Measurements from ENCODE around the gene TSPAN9.
A peak's percentile ranks its signal among the peaks of the same experiment; 100 is the strongest.

Gene TSPAN9

DNA sequence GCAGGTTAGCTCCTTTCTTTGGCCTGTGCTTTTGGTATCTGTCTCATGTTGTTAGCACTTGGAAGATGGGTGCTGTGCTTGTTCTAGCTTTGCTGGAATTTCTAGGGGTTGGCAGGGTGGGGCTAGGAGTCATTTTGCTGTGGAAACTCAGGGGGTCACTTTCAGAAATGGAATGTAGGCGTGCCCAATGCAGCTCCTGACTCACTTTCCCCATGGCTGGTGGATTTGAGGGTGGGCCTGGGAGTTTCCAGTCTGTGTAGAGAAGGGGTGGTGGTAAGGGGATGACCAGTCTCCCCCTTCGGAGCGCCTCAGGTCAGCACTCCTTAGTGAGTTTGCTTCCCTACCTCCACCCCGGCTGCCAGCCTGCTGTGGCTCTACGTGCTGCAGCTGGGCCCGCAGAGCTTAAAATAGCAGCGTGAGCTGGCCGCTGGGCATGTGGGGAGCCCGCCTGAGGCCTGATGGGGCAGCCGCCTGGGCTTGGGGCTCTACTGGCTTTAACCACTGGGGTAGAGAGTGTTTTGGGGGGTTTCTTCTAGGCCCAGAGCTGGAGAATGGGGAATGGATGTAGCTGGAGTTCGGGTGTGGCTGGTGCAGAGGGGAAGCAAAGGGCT lies 108.2 kb downstream of the TSPAN9 start:
- Histone ChIP-seq H3K27ac (ENCODE audit: insufficient read depth in 1 of 2, low read depth in 1 of 2, low read length in 2 of 2, poor library complexity in 1 of 2, severe bottlenecking in 2 of 2) (no peak overlapping the region), H3K27me3 (replicated peaks in 2 of 5; ENCODE audit: control insufficient read depth in 4 of 5, insufficient read depth in 5 of 5, low read length in 4 of 5) (peaks cover 0 to 30% (median 5%) of the 10 kb centered on the region in 5 experiments), H3K36me3 (ENCODE audit: control insufficient read depth in 4 of 4, insufficient read depth in 4 of 4, low read length in 3 of 4) (no peaks in the 10 kb centered on the region), H3K9me3 (ENCODE audit: control extremely low read depth in 1 of 5, control insufficient read depth in 4 of 5, insufficient read depth in 2 of 5, low read depth in 1 of 5, low read length in 4 of 5) (no peaks in the 10 kb centered on the region), H3K4me3 (ENCODE audit: control insufficient read depth in 1 of 7, extremely low read depth in 1 of 7, insufficient read depth in 4 of 7, low read depth in 2 of 7, low read length in 6 of 7) (no peak overlapping the region), H3K4me1 (ENCODE audit: control extremely low read depth in 1 of 4, control insufficient read depth in 4 of 4, insufficient read depth in 4 of 4, low read length in 3 of 4) (peaks cover 0 to 17% (median 8%) of the 10 kb centered on the region in 4 experiments)
- POLR2A ChIA-PET: interaction anchor here (0.6 kb wide), 1 partner anchor 798 kb away, joined by 5 read pairs; no protein-coding TSS in a partner anchor
- DNase-seq: no peak
- CTCF ChIA-PET: interaction anchor here (1.2 to 2.5 kb wide), 7 partner anchors 8 to 115 kb away, joined by 3 to 10 read pairs (median 4); no protein-coding TSS in a partner anchor
- WGBS (ENCODE audit: insufficient coverage): 100% methylated on average over 7 of the region's 11 CpGs

DNA sequence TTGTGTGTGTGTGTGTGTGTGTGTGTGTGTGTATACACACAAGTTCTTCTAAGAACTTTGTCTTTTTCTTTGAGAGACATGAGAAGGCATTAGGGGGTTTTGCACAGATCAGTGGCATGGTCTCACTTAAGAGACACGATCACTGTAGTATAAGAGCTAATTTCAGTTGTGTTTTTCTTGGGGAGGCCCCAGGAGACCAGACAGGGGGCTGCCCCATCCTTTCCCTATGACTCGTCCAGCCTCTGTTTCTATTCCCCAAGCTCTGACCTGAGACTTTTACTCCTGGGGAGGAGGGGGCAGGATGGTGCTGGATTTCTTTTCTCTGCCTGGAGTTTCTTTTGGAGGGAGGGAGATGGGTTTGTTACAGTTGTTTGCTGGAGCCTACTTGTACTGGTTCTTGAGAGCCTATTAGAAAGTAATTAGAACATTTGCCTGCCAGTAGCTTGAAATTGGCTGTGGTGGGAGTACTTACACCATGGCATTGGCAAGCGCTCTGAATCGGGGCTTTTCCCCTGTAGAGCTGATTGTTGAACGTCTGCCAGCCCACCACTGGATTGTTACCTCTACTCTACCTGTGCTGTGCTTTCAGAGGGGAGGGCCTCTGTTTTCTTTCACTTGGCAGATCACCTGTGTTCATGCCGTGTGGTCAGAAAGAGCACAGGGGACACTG lies 109.5 kb downstream of the TSPAN9 start:
- no peaks in the 10 kb centered on the region for H3K36me3 ChIP-seq (ENCODE audit: control insufficient read depth in 4 of 4, insufficient read depth in 4 of 4, low read length in 3 of 4)
- no peaks in the 10 kb centered on the region for H3K9me3 ChIP-seq (ENCODE audit: control extremely low read depth in 1 of 5, control insufficient read depth in 4 of 5, insufficient read depth in 2 of 5, low read depth in 1 of 5, low read length in 4 of 5)
- H3K4me1 ChIP-seq (ENCODE audit: control extremely low read depth in 1 of 4, control insufficient read depth in 4 of 4, insufficient read depth in 4 of 4, low read length in 3 of 4): peaks cover 0 to 23% (median 11%) of the 10 kb centered on the region in 4 experiments
- no peak for DNase-seq
- POLR2A ChIA-PET: no interaction called here
- peaks cover 0 to 26% (median 5%) of the 10 kb centered on the region in 5 experiments for H3K27me3 ChIP-seq (replicated peaks in 2 of 5; ENCODE audit: control insufficient read depth in 4 of 5, insufficient read depth in 5 of 5, low read length in 4 of 5)
- 100% methylated on average over 3 of the region's 6 CpGs for WGBS (ENCODE audit: insufficient coverage)
- H3K27ac ChIP-seq (ENCODE audit: insufficient read depth in 1 of 2, low read depth in 1 of 2, low read length in 2 of 2, poor library complexity in 1 of 2, severe bottlenecking in 2 of 2): no peak overlapping the region
- H3K4me3 ChIP-seq (ENCODE audit: control insufficient read depth in 1 of 7, extremely low read depth in 1 of 7, insufficient read depth in 4 of 7, low read depth in 2 of 7, low read length in 6 of 7): no peak overlapping the region
- CTCF ChIA-PET: interaction anchor here (0.7 to 2.5 kb wide), 5 partner anchors 11 to 113 kb away, joined by 3 to 10 read pairs (median 4); no protein-coding TSS in a partner anchor

DNA sequence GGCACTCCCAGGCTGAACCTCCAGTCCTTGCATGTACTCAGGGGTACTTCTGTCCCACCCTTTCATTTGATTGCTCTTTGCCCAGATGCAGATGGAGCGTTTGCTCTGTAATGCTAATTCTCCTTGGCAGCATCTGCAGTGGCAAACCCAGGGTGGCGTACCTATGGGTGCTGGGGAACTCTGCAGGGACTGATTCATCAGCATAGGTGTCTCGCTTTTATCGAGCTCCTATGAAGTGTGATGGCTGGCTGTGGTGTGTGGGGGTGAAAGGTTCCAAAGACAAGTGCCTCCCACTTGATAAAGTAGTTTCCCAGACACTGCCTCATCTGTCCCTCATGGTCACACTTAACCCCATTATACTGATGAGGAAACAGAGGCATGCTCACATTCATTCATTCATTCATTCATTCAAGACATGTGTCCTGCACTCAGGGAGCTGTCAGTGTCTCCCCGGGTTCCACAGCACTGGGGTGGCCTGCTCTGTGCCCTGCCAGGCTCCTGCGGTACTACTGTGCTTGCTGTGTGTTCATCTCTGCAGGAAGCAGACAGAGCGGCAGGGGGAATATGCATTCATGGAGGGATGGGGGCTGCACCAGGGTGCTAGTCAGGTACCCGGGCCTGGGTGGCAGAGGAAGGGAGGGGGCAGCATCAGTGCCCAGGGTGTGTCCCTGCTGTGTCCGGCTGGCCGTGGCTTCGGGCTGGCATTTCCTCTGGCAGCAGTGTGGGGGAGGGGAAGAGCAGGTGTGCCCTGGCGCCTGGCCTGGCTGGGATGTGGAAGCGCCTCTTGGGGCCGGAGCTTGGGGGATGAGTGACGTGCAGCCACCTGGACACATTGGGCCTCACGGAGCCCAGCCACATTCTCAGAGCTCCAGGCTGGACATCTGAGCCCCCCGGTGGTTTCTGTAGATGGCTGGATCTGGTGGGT lies 110.9 kb downstream of the TSPAN9 start:
- WGBS (ENCODE audit: insufficient coverage): 91% methylated on average over 15 of the region's 17 CpGs

DNA sequence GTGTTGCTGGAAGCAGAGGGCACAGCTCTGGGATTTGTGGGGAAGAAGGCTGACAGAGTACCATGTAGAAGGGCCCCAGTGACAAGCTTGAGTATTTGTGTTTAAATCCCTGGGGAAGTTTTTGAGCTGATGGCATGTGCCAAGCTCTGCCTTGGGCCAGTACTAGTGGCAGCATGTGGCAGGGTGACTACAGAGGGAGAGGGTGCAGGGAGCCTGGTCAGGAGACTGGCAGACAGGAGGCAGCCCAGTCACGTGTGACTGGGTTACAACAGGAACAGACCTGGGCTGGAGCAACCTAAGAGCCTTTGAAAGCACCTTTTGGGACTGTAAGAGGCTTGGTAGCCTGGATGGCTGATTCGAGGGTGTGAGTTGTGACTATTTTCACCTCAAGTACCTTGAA lies 112.1 kb downstream of the TSPAN9 start:
- no peak for DNase-seq
- no peaks in the 10 kb centered on the region for H3K9me3 ChIP-seq (ENCODE audit: control extremely low read depth in 1 of 5, control insufficient read depth in 4 of 5, insufficient read depth in 2 of 5, low read depth in 1 of 5, low read length in 4 of 5)
- H3K4me3 ChIP-seq (ENCODE audit: control insufficient read depth in 1 of 7, extremely low read depth in 1 of 7, insufficient read depth in 4 of 7, low read depth in 2 of 7, low read length in 6 of 7): no peak overlapping the region
- no peaks in the 10 kb centered on the region for H3K36me3 ChIP-seq (ENCODE audit: control insufficient read depth in 4 of 4, insufficient read depth in 4 of 4, low read length in 3 of 4)
- CTCF ChIA-PET: interaction anchor here (0.5 kb wide), 1 partner anchor 1057 kb away, joined by 4 read pairs; no protein-coding TSS in a partner anchor
- no peak overlapping the region for H3K27ac ChIP-seq (ENCODE audit: insufficient read depth in 1 of 2, low read depth in 1 of 2, low read length in 2 of 2, poor library complexity in 1 of 2, severe bottlenecking in 2 of 2)
- 50% methylated on average over 2 of the region's 2 CpGs for WGBS (ENCODE audit: insufficient coverage)
- H3K27me3 ChIP-seq (replicated peaks in 2 of 5; ENCODE audit: control insufficient read depth in 4 of 5, insufficient read depth in 5 of 5, low read length in 4 of 5): peaks cover 0 to 28% (median 9%) of the 10 kb centered on the region in 5 experiments
- POLR2A ChIA-PET: no interaction called here
- H3K4me1 ChIP-seq (ENCODE audit: control extremely low read depth in 1 of 4, control insufficient read depth in 4 of 4, insufficient read depth in 4 of 4, low read length in 3 of 4): peaks cover 0 to 17% (median 6%) of the 10 kb centered on the region in 4 experiments

More for the DNA sequence above, 110.9 kb downstream of the TSPAN9 start:
- no peak overlapping the region for H3K4me3 ChIP-seq (ENCODE audit: control insufficient read depth in 1 of 7, extremely low read depth in 1 of 7, insufficient read depth in 4 of 7, low read depth in 2 of 7, low read length in 6 of 7)
- H3K27me3 ChIP-seq (replicated peaks in 2 of 5; ENCODE audit: control insufficient read depth in 4 of 5, insufficient read depth in 5 of 5, low read length in 4 of 5): peaks cover 0 to 29% (median 5%) of the 10 kb centered on the region in 5 experiments
- no peak overlapping the region for H3K27ac ChIP-seq (ENCODE audit: insufficient read depth in 1 of 2, low read depth in 1 of 2, low read length in 2 of 2, poor library complexity in 1 of 2, severe bottlenecking in 2 of 2)
- ChIA-PET POLR2A (no interaction called here), CTCF (interaction anchor here (0.5 to 1.1 kb wide), 4 partner anchors 8 to 112 kb away, joined by 3 to 4 read pairs (median 3); no protein-coding TSS in a partner anchor)
- H3K36me3 ChIP-seq (ENCODE audit: control insufficient read depth in 4 of 4, insufficient read depth in 4 of 4, low read length in 3 of 4): no peaks in the 10 kb centered on the region
- peaks cover 0 to 17% (median 6%) of the 10 kb centered on the region in 4 experiments for H3K4me1 ChIP-seq (ENCODE audit: control extremely low read depth in 1 of 4, control insufficient read depth in 4 of 4, insufficient read depth in 4 of 4, low read length in 3 of 4)
- no peak for DNase-seq
- H3K9me3 ChIP-seq (ENCODE audit: control extremely low read depth in 1 of 5, control insufficient read depth in 4 of 5, insufficient read depth in 2 of 5, low read depth in 1 of 5, low read length in 4 of 5): no peaks in the 10 kb centered on the region

DNA sequence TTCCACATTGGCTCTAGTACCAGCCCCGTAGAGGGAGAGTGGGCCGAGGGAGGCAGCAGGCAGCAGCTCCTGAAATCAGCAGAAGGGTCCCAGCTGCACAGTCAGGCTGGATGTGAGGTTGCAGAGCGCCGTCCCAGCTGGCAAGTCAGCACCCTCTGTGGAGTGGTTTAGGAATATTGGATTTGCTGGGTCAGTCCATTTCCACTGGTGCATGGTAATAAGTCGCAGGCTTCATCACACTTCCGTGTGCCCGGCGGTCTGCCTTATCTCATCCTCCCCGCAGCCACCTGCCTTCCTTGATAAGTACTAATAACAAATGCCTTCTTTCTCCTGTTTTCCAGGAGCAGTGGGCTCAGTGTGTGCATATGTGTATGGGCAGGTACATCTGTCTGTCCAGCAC lies 112.9 kb downstream of the TSPAN9 start:
- Histone ChIP-seq H3K9me3 (ENCODE audit: control extremely low read depth in 1 of 5, control insufficient read depth in 4 of 5, insufficient read depth in 2 of 5, low read depth in 1 of 5, low read length in 4 of 5) (no peaks in the 10 kb centered on the region), H3K27ac (ENCODE audit: insufficient read depth in 1 of 2, low read depth in 1 of 2, low read length in 2 of 2, poor library complexity in 1 of 2, severe bottlenecking in 2 of 2) (no peak overlapping the region), H3K4me3 (ENCODE audit: control insufficient read depth in 1 of 7, extremely low read depth in 1 of 7, insufficient read depth in 4 of 7, low read depth in 2 of 7, low read length in 6 of 7) (peak overlapping the region in 1 of 7 experiments; percentile 10), H3K36me3 (ENCODE audit: control insufficient read depth in 4 of 4, insufficient read depth in 4 of 4, low read length in 3 of 4) (no peaks in the 10 kb centered on the region), H3K4me1 (ENCODE audit: control extremely low read depth in 1 of 4, control insufficient read depth in 4 of 4, insufficient read depth in 4 of 4, low read length in 3 of 4) (peaks cover 0 to 17% (median 6%) of the 10 kb centered on the region in 4 experiments), H3K27me3 (replicated peaks in 2 of 5; ENCODE audit: control insufficient read depth in 4 of 5, insufficient read depth in 5 of 5, low read length in 4 of 5) (peaks cover 0 to 27% (median 13%) of the 10 kb centered on the region in 5 experiments)
- ChIA-PET POLR2A (no interaction called here), CTCF (interaction anchor here (1.7 to 1.9 kb wide), 3 partner anchors 9 to 85 kb away, joined by 4 to 7 read pairs (median 6); no protein-coding TSS in a partner anchor)
- WGBS (ENCODE audit: insufficient coverage): 8% methylated on average over 7 of the region's 9 CpGs
- peak; percentile 53 to 69 (median 57) for DNase-seq

DNA sequence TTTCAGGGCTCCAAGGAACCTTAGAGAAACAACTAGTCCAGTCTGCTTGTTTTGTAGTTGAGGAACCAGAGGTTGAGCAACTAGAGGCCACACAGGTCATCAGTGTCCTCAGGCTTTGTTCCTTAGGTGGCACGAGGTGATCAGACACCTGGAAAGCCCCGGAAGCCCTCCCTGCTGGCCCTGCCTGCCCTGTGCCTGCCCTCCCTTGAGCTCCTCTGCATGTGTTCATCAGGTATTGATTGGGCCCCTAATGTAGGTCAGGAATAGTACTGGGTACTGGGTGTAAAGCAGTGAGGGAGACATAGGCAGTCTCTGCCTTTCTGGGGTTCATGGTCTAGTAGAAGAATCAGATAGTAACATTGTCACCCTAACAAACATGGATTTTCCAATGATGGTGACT lies 114.3 kb downstream of the TSPAN9 start:
- 100% methylated on average over 1 of the region's 2 CpGs for WGBS (ENCODE audit: insufficient coverage)
- POLR2A ChIA-PET: no interaction called here

More for the DNA sequence above, 114.3 kb downstream of the TSPAN9 start:
- Histone ChIP-seq H3K9me3 (ENCODE audit: control extremely low read depth in 1 of 5, control insufficient read depth in 4 of 5, insufficient read depth in 2 of 5, low read depth in 1 of 5, low read length in 4 of 5) (no peaks in the 10 kb centered on the region), H3K27me3 (replicated peaks in 2 of 5; ENCODE audit: control insufficient read depth in 4 of 5, insufficient read depth in 5 of 5, low read length in 4 of 5) (peaks cover 0 to 30% (median 17%) of the 10 kb centered on the region in 5 experiments), H3K36me3 (ENCODE audit: control insufficient read depth in 4 of 4, insufficient read depth in 4 of 4, low read length in 3 of 4) (no peaks in the 10 kb centered on the region), H3K4me1 (ENCODE audit: control extremely low read depth in 1 of 4, control insufficient read depth in 4 of 4, insufficient read depth in 4 of 4, low read length in 3 of 4) (peaks cover 0 to 17% (median 6%) of the 10 kb centered on the region in 4 experiments), H3K27ac (ENCODE audit: insufficient read depth in 1 of 2, low read depth in 1 of 2, low read length in 2 of 2, poor library complexity in 1 of 2, severe bottlenecking in 2 of 2) (no peak overlapping the region), H3K4me3 (ENCODE audit: control insufficient read depth in 1 of 7, extremely low read depth in 1 of 7, insufficient read depth in 4 of 7, low read depth in 2 of 7, low read length in 6 of 7) (no peak overlapping the region)
- DNase-seq: no peak
- CTCF ChIA-PET: interaction anchor here (1.7 to 1.9 kb wide), 2 partner anchors 8 to 84 kb away, joined by 4 to 6 read pairs; no protein-coding TSS in a partner anchor

Measured in common myeloid progenitor, CD34-positive (primary cell).